ENCODE results near the gene MGAT5B. TPM values are rescaled to one million over a fixed set of nuclear protein-coding genes. Genes with fewer than 3 reads are reported as not detected.

MGAT5B gene
- total and polyA plus RNA-seq, 10 of the 15 experiments (the other 5 are each of a cell fraction or from before 2014, with no cell fraction given), result 0.13 TPM; not detected in 9

DNA sequence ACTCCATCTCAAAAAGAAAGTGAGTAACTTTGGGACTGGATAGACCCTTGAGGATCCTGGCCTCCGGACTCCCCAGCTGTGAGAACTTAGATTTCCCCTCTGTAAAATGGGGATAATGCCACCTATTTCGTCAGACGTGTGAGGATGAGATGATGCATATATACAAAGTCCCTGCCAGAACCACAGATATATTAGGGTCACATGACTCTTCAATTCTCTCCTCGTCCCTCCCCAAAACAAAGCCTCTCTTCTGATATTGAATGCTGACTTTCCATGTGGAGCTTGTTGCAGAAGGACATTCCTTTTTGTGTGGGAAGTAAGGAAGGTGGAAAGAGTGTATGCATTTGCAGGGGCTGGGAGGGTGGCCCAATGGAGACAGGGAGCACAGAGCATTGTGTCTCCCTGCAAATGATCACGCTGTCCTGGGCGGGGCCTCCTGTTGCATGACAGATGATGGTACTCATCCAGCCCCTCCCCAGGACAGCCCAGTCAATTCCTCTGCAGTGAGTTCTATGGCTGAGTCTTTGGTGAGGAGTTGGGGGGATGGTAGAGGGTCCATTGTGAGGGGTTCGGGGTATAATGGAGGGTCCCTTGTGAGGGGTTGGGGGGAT is 35.1 kb upstream of the MGAT5B start:
- no peaks in the 10 kb centered on the region for H3K79me2 ChIP-seq (ENCODE audit: control insufficient read depth, insufficient read depth, low read length)
- BruUV-seq (replicated peaks), result no TSS peak
- no peak overlapping the region for H2AFZ ChIP-seq (ENCODE audit: control insufficient read depth, low read depth, low read length)
- H3K4me3 ChIP-seq, result no peak overlapping the region
- FAIRE-seq, result no peak
- no peak overlapping the region for H3K9ac ChIP-seq (ENCODE audit: control insufficient read depth, insufficient read depth, low read length)
- no peak for DNase-seq (ENCODE audit: low read depth, low spot score)
- no peak overlapping the region for H3K4me2 ChIP-seq (ENCODE audit: control insufficient read depth, insufficient read depth)
- no peaks in the 10 kb centered on the region for H3K36me3 ChIP-seq (ENCODE audit: control insufficient read depth in 2 of 2, insufficient read depth in 2 of 2, low read length in 1 of 2)
- in situ Hi-C loops (cut with MboI), result no loop called here
- ChIA-PET CTCF (interaction anchor here (2.1 kb wide), 1 partner anchor 17 kb away, joined by 6 read pairs; no protein-coding TSS in a partner anchor), POLR2A (no interaction called here), RAD21 (ENCODE audit: unreplicated experiment) (interaction anchor here (1.2 kb wide), 1 partner anchor 13 kb away, joined by 3 read pairs; no protein-coding TSS in a partner anchor), SMC1A (ENCODE audit: uncharacterized antibody, unreplicated experiment) (interaction anchor here (0.9 kb wide), 1 partner anchor 42 kb away, joined by 3 read pairs; no protein-coding TSS in a partner anchor)
- no peak overlapping the region for H3K27ac ChIP-seq (ENCODE audit: control insufficient read depth, insufficient read depth)
- H3K9me3 ChIP-seq (replicated peaks; ENCODE audit: control insufficient read depth, insufficient read depth, low read length), result no peaks in the 10 kb centered on the region
- no peaks in the 10 kb centered on the region; a peak in 2 of 4 replicates for H3K27me3 ChIP-seq (replicated peaks in 1 of 2; ENCODE audit: control insufficient read depth in 2 of 2, insufficient read depth in 2 of 2, low read length in 1 of 2)
- intact Hi-C loops (cut with micrococcal nuclease; ENCODE audit: unreplicated experiment), result no loop called here
- ATAC-seq, result no peak
- WGBS (ENCODE audit: insufficient coverage, insufficient replicate concordance, low lambda C conversion rate, missing lambda C conversion rate), result 18% methylated on average over 6 of the region's 7 CpGs
- H4K20me1 ChIP-seq (ENCODE audit: control insufficient read depth, insufficient read depth), result no peaks in the 10 kb centered on the region
- no peak for TF ChIP-seq ZNF207 (IDR thresholded peaks at IDR 0.05; ENCODE audit: borderline replicate concordance)
- TF ChIP-seq, protein P1, sequence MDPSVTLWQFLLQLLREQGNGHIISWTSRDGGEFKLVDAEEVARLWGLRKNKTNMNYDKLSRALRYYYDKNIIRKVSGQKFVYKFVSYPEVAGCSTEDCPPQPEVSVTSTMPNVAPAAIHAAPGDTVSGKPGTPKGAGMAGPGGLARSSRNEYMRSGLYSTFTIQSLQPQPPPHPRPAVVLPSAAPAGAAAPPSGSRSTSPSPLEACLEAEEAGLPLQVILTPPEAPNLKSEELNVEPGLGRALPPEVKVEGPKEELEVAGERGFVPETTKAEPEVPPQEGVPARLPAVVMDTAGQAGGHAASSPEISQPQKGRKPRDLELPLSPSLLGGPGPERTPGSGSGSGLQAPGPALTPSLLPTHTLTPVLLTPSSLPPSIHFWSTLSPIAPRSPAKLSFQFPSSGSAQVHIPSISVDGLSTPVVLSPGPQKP (IDR thresholded peaks at IDR 0.05; ENCODE audit: low read depth, low read length), result no peak
- TF ChIP-seq, protein P2, sequence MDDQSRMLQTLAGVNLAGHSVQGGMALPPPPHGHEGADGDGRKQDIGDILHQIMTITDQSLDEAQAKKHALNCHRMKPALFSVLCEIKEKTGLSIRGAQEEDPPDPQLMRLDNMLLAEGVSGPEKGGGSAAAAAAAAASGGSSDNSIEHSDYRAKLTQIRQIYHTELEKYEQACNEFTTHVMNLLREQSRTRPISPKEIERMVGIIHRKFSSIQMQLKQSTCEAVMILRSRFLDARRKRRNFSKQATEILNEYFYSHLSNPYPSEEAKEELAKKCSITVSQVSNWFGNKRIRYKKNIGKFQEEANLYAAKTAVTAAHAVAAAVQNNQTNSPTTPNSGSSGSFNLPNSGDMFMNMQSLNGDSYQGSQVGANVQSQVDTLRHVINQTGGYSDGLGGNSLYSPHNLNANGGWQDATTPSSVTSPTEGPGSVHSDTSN (IDR thresholded peaks at IDR 0.05; ENCODE audit: insufficient replicate concordance, low read depth, low read length), result no peak
- TF ChIP-seq CBX5 (IDR thresholded peaks at IDR 0.05; ENCODE audit: low read depth), result no peak
- no peak for TF ChIP-seq NFYA (IDR thresholded peaks at IDR 0.05; ENCODE audit: borderline replicate concordance, low read depth, low read length)
- TF ChIP-seq, protein P3, sequence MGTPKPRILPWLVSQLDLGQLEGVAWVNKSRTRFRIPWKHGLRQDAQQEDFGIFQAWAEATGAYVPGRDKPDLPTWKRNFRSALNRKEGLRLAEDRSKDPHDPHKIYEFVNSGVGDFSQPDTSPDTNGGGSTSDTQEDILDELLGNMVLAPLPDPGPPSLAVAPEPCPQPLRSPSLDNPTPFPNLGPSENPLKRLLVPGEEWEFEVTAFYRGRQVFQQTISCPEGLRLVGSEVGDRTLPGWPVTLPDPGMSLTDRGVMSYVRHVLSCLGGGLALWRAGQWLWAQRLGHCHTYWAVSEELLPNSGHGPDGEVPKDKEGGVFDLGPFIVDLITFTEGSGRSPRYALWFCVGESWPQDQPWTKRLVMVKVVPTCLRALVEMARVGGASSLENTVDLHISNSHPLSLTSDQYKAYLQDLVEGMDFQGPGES (IDR thresholded peaks at IDR 0.05), result no peak
- no peak for TF ChIP-seq MXI1 (IDR thresholded peaks at IDR 0.05; ENCODE audit: low read depth, low read length)
- TF ChIP-seq NFYB (IDR thresholded peaks at IDR 0.05; ENCODE audit: insufficient read depth, low read depth, low read length), result no peak
- H3K4me1 ChIP-seq (ENCODE audit: control insufficient read depth, insufficient read depth, low read length), result no peaks in the 10 kb centered on the region
